ENCODE results near the gene MAML3.

DNA sequence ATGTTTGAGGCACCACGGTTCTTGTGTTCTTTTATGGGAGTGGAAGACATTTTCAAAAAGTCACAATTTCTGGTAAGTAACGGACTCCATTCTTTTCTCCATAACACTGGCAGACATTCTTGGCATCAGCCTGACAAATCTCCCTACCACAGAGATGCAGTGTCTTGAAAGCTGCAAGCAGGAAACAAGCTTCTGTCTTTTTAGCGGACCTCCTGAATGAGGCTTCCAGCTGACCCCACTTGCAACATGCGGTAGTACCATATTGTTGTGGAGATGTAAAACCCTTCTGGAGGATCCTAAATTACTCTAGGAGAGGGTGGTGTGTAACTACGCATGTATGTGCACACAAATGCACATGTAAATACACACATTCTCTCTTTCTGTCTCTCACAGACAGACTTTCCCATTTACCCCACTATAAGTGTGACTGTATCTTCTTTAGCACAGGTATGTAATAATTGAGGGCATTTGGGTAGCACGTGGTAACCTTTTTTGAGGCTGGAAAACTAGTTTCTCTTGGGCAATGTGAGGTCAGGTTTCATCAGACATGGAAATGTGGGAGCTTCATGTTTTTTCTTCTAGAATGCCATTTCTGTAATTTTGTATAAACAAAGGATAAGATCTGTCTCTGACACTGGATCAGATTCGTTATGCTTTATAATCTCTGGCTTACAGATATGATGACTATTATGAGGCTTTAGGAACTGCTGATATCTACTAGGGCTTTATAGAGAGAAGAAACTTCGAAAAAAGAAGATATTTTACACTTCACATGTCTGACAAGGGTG is 358.3 kb downstream of the MAML3 start:
- TF ChIP-seq SPI1 (IDR thresholded peaks at IDR 0.05; ENCODE audit: low read depth, low read length), result no peak
- TF ChIP-seq POLR2A (IDR thresholded peaks at IDR 0.05; ENCODE audit: low read depth, low read length), result no peak
- no peak for TF ChIP-seq POLR2AphosphoS5 (IDR thresholded peaks at IDR 0.05; ENCODE audit: low read depth, low read length)

Data from GM12891 (cell line).